Gastroesophageal sphincter (tissue), 3 donors: Measurements from ENCODE around the gene TMEM258.

Experiments
- EP300 ChIP-seq: sonication (generic); formaldehyde crosslinking; IDR thresholded peaks from one replicate; pipeline ENCODE4 v1.6.1; 2017; ENCODE audit warnings: antibody characterized with exemption, mild to moderate bottlenecking
- POLR2A ChIP-seq, 2 donors: fragments of 450-650 bp; IDR thresholded peaks; one replicate each; pipeline ENCODE4 v1.6.1; 2017; ENCODE audit warnings: antibody characterized with exemption in 2 of 2, mild to moderate bottlenecking in 2 of 2, moderate library complexity in 1 of 2
- POLR2AphosphoS5 ChIP-seq: sonication (generic); formaldehyde crosslinking; IDR thresholded peaks from one replicate; pipeline ENCODE4 v1.6.1; 2017; ENCODE audit warnings: antibody characterized with exemption
- TF ChIP-seq, protein P1 (sequence below), 4 experiments: fragments of 200-600 bp in 2 of 4; fragments of 450-650 bp in 2 of 4; sonication (generic) in 1 of 4; IDR thresholded peaks; one replicate each; pipeline ENCODE4 v1.5.1; 2017 to 2019; ENCODE audit warnings: antibody characterized with exemption in 4 of 4, mild to moderate bottlenecking in 2 of 4, moderate library complexity in 2 of 4

GRCh38 chr11:61783717-61784505 is 8.5 kb downstream of the TMEM258 start:
- TF ChIP-seq, protein P1, sequence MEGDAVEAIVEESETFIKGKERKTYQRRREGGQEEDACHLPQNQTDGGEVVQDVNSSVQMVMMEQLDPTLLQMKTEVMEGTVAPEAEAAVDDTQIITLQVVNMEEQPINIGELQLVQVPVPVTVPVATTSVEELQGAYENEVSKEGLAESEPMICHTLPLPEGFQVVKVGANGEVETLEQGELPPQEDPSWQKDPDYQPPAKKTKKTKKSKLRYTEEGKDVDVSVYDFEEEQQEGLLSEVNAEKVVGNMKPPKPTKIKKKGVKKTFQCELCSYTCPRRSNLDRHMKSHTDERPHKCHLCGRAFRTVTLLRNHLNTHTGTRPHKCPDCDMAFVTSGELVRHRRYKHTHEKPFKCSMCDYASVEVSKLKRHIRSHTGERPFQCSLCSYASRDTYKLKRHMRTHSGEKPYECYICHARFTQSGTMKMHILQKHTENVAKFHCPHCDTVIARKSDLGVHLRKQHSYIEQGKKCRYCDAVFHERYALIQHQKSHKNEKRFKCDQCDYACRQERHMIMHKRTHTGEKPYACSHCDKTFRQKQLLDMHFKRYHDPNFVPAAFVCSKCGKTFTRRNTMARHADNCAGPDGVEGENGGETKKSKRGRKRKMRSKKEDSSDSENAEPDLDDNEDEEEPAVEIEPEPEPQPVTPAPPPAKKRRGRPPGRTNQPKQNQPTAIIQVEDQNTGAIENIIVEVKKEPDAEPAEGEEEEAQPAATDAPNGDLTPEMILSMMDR (IDR thresholded peaks at IDR 0.05): no peak
- TF ChIP-seq POLR2A (IDR thresholded peaks at IDR 0.05) (no peak), POLR2AphosphoS5 (no peak), EP300 (no peak)
